ENCODE results near the gene LRRC8B.

DNA sequence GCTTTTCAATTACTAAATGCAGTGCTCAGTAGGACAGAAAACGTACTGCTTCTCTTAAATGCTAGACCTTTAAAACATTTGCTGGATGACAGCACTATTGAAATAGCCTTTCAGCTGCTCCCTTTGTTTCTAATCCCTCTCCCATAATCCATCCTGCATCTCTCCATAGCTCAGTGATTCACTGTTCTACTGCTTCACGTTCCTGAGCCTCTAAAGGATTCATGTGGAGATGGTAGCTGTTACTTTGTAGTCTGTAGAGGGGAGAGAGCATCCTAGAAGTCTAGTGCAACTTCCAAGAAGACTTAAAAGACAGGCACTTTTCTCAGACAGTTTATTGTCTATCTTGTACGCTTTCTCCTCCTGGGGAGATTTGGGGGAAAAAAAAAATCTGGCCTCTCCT is 51.4 kb downstream of the LRRC8B start:
- TF ChIP-seq CTCF (IDR thresholded peaks at IDR 0.05) (no peak), POLR2A (IDR thresholded peaks at IDR 0.05) (no peak), POLR2AphosphoS5 (IDR thresholded peaks at IDR 0.05) (no peak), EP300 (IDR thresholded peaks at IDR 0.05; ENCODE audit: low read depth) (no peak)
